Measurements from ENCODE around the gene RFX5. TPM values are rescaled to one million over a fixed set of nuclear protein-coding genes. Genes with fewer than 3 reads are reported as not detected.
"Not testable (repeated sequence)": the region's sequence is repeated elsewhere in the genome, so short reads cannot be mapped to it uniquely, and the experiment has no call there.

RFX5 gene
- total RNA-seq, 1 experiment from 2014 or later = 72.7 TPM

- Mint-ChIP-seq H3K27me3 (ENCODE audit: low read depth) (peaks cover 8% of the 10 kb centered on the region), H3K27ac (no peak overlapping the region), H3K4me1 (no peaks in the 10 kb centered on the region), H3K4me3 (no peak overlapping the region), H3K36me3 (ENCODE audit: insufficient read depth in 1 of 3, low read depth in 3 of 3) (peaks cover 0 to 2% (median 0%) of the 10 kb centered on the region in 3 experiments; a peak in 1 of 7 replicates), H3K9me3 (peaks cover 7 to 9% of the 10 kb centered on the region in 2 experiments)
- H3K56ac ChIP-seq (ENCODE audit: insufficient read length, low read depth, low read length) = no peak overlapping the region
- H3K18ac ChIP-seq (ENCODE audit: insufficient read length, low read depth, low read length) = no peak overlapping the region
- H3T11ph ChIP-seq (ENCODE audit: low read length) = no peak overlapping the region
- no peak overlapping the region for H4K91ac ChIP-seq (ENCODE audit: insufficient read length, low read depth, low read length)
- H3K9me3 ChIP-seq (ENCODE audit: control insufficient read depth, low read depth, low read length) = no peaks in the 10 kb centered on the region
- no peak overlapping the region for H2BK20ac ChIP-seq (ENCODE audit: low read depth, low read length, poor library complexity, severe bottlenecking)
- H2BK15ac ChIP-seq (ENCODE audit: low read depth, low read length) = no peak overlapping the region
- no peak overlapping the region for H2BK120ac ChIP-seq (ENCODE audit: low read depth, low read length, poor library complexity, severe bottlenecking)
- no CpG with 5 or more reads among the region's 3 CpGs for WGBS (ENCODE audit: extremely low coverage, insufficient read length, low lambda C conversion rate)
- H3K4ac ChIP-seq (ENCODE audit: low read depth, low read length) = no peak overlapping the region
- H3K79me2 ChIP-seq (ENCODE audit: insufficient read depth, low read length) = no peaks in the 10 kb centered on the region
- no peak overlapping the region for H2BK5ac ChIP-seq (ENCODE audit: insufficient read length, low read length)
- no peaks in the 10 kb centered on the region for H4K20me1 ChIP-seq (ENCODE audit: control insufficient read depth, insufficient read depth, insufficient read length)
- no peaks in the 10 kb centered on the region for H3K27me3 ChIP-seq (ENCODE audit: insufficient read depth, low read length)
- H2AFZ ChIP-seq (ENCODE audit: low read length) = no peak overlapping the region
- H3K4me1 ChIP-seq (ENCODE audit: insufficient read depth, low read length) = no peaks in the 10 kb centered on the region
- no peak overlapping the region for H3K23ac ChIP-seq (ENCODE audit: insufficient read length, low read depth, low read length)
- no peak overlapping the region for H2AK5ac ChIP-seq (ENCODE audit: insufficient read length, low read length)
- no peak overlapping the region for H4K5ac ChIP-seq (ENCODE audit: insufficient read length, low read depth, low read length)
- no peak overlapping the region for H3K9ac ChIP-seq (ENCODE audit: extremely low read depth, insufficient read length, low read length)
- H4K8ac ChIP-seq (replicated peaks; ENCODE audit: insufficient read length, low read depth, low read length) = no peak overlapping the region
- H2BK12ac ChIP-seq (ENCODE audit: insufficient read length, low read depth, low read length) = no peak overlapping the region
- no peak for DNase-seq
- H3K27ac ChIP-seq (ENCODE audit: insufficient read length, low read depth, low read length) = no peak overlapping the region
- no peak overlapping the region for H3K14ac ChIP-seq (ENCODE audit: insufficient read depth, low read length)
- no peaks in the 10 kb centered on the region for H3K79me1 ChIP-seq (ENCODE audit: insufficient read depth, low read depth, low read length, poor library complexity, severe bottlenecking)
- H3K23me2 ChIP-seq (ENCODE audit: insufficient read length, low read depth, low read length, poor library complexity, severe bottlenecking) = no peaks in the 10 kb centered on the region
- TF ChIP-seq CTCF (conservative IDR thresholded peaks at IDR 0.05) = no peak
- H3K4me2 ChIP-seq (ENCODE audit: insufficient read depth, insufficient read length, low read length) = no peak overlapping the region
Measured at GRCh38 chr1:151391079-151391563, 44.1 kb upstream of the RFX5 start.

- H3K4me3 Mint-ChIP-seq; H2BK20ac ChIP-seq (ENCODE audit: low read depth, low read length, poor library complexity, severe bottlenecking): not testable (repeated sequence)
- WGBS (ENCODE audit: extremely low coverage, insufficient read length, low lambda C conversion rate) = no CpG with 5 or more reads among the region's 22 CpGs
Measured at GRCh38 chr1:151390221-151391078, 43.4 kb upstream of the RFX5 start.

More at GRCh38 chr1:151390221-151391078, 43.4 kb upstream of the RFX5 start:
- not testable (repeated sequence) for H3K79me1 ChIP-seq (ENCODE audit: insufficient read depth, low read depth, low read length, poor library complexity, severe bottlenecking); H3K9me3 ChIP-seq (ENCODE audit: control insufficient read depth, low read depth, low read length); H3K27ac Mint-ChIP-seq; H3K23me2 ChIP-seq (ENCODE audit: insufficient read length, low read depth, low read length, poor library complexity, severe bottlenecking); H3K4me1 ChIP-seq (ENCODE audit: insufficient read depth, low read length); H2BK12ac ChIP-seq (ENCODE audit: insufficient read length, low read depth, low read length); H2AK5ac ChIP-seq (ENCODE audit: insufficient read length, low read length); H2BK15ac ChIP-seq (ENCODE audit: low read depth, low read length); H3K27me3 Mint-ChIP-seq (ENCODE audit: low read depth); H4K20me1 ChIP-seq (ENCODE audit: control insufficient read depth, insufficient read depth, insufficient read length); H4K91ac ChIP-seq (ENCODE audit: insufficient read length, low read depth, low read length); H3K4me1 Mint-ChIP-seq; H3K18ac ChIP-seq (ENCODE audit: insufficient read length, low read depth, low read length); H2BK5ac ChIP-seq (ENCODE audit: insufficient read length, low read length); H3K9ac ChIP-seq (ENCODE audit: extremely low read depth, insufficient read length, low read length); H3K27ac ChIP-seq (ENCODE audit: insufficient read length, low read depth, low read length); H3K4me2 ChIP-seq (ENCODE audit: insufficient read depth, insufficient read length, low read length); H3K27me3 ChIP-seq (ENCODE audit: insufficient read depth, low read length); H2AFZ ChIP-seq (ENCODE audit: low read length); H3K4ac ChIP-seq (ENCODE audit: low read depth, low read length); H4K5ac ChIP-seq (ENCODE audit: insufficient read length, low read depth, low read length); H4K8ac ChIP-seq (replicated peaks; ENCODE audit: insufficient read length, low read depth, low read length); H3K79me2 ChIP-seq (ENCODE audit: insufficient read depth, low read length); H3K56ac ChIP-seq (ENCODE audit: insufficient read length, low read depth, low read length); DNase-seq; H3K14ac ChIP-seq (ENCODE audit: insufficient read depth, low read length); H2BK120ac ChIP-seq (ENCODE audit: low read depth, low read length, poor library complexity, severe bottlenecking); H3K36me3 Mint-ChIP-seq (ENCODE audit: insufficient read depth in 1 of 3, low read depth in 3 of 3); H3T11ph ChIP-seq (ENCODE audit: low read length); H3K23ac ChIP-seq (ENCODE audit: insufficient read length, low read depth, low read length)
- peaks cover 9 to 10% of the 10 kb centered on the region in 2 experiments for H3K9me3 Mint-ChIP-seq

All from H9 (cell line).